ENCODE results near the gene TUBA1B. TPM values are rescaled to one million over a fixed set of nuclear protein-coding genes. Genes with fewer than 3 reads are reported as not detected.

Gene TUBA1B
- total and polyA plus RNA-seq, 2 donors (not counting 3 experiments of a cell fraction or from before 2014, with no cell fraction given), result 2,245 to 5,362 TPM

DNA sequence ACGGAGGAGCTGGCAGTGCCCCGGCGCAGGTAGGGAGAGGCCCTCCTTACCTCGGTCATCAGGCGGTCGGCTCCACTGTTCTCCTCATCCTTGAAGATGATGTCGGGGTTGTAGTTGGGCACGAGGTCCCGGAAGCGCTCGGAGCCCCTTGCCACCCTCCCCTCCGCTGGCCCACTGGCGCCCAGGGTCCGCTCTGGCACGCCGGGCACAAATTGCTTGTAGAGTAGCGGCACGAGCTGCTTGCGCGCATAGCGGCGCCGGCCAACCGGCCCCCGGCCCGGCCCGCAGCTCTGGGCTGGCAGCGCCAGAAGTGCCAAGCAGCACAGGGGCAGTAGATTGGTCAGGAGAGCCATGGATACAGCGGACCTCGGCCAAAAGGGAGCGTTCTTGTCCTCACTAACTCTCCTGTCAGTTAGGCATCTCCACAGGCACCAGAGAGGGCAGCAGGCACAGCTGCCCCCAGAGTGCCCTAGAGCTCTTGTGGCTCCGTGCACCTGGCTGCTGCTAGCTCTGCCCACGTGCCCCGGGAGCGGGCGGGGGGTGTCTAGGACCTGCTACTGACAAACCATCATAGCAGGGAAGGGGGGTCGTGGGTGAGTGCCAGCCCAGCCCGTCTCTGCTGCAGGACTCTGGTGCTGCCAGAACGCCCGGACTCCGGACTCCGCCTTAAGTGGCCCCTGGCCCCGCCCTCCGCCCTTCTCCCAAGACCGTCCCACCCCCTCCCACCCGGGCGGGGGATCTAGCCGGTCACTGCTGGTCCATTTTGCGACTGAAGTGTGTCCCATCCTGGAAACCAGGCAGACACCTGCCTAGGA lies 36.8 kb downstream of the TUBA1B start, which contains the start of gene DHH:
Gene DHH, minus strand, starts transcription at position 642 of the 815 bp plus-strand sequence. Its CDS starts 289 bp downstream, at position 353.
- Histone ChIP-seq H2AFZ (ENCODE audit: low read depth, low read length) (peak within 1 kb of the TSS; percentile 55), H4K20me1 (replicated peaks; ENCODE audit: control insufficient read depth, extremely low read depth, insufficient read depth, low read length) (no peaks in the 10 kb centered on the region), H3K4me2 (ENCODE audit: insufficient read depth, low read length) (peak within 1 kb of the TSS; percentile 85), H3K4me1 (ENCODE audit: control insufficient read depth, extremely low read depth, insufficient read depth, low read length) (peaks cover 48% of the 10 kb centered on the region), H3K9me3 (replicated peaks; ENCODE audit: control insufficient read depth, insufficient read depth, low read length) (no peaks in the 10 kb centered on the region), H3K36me3 (ENCODE audit: control insufficient read depth in 2 of 2, extremely low read depth in 1 of 2, insufficient read depth in 2 of 2, low read length in 2 of 2) (peaks cover 2 to 13% of the 10 kb centered on the region in 2 experiments), H3K9me1 (replicated peaks; ENCODE audit: control insufficient read depth, extremely low read depth, insufficient read depth, low read length) (no peaks in the 10 kb centered on the region), H3K79me2 (ENCODE audit: control insufficient read depth, insufficient read depth, low read length) (no peaks in the 10 kb centered on the region), H3K27me3 (ENCODE audit: control insufficient read depth in 2 of 2, insufficient read depth in 2 of 2, low read length in 2 of 2) (no peaks in the 10 kb centered on the region), H3K4me3 (replicated peaks in 1 of 3; ENCODE audit: insufficient read depth in 1 of 3, low read depth in 1 of 3, low read length in 3 of 3) (peak within 1 kb of the TSS; percentile 15 to 40 (median 29)), H3K27ac (ENCODE audit: insufficient read depth, low read depth, low read length) (no peak within 1 kb of the TSS), H3K9ac (replicated peaks; ENCODE audit: extremely low read depth, insufficient read depth, low read length) (peak within 1 kb of the TSS; percentile 17)
- intact Hi-C loops (cut with micrococcal nuclease) (loop anchor here (1.0 kb wide), 1 partner anchor 16 kb away; the partner anchor contains the start of gene LMBR1L), dilution Hi-C loops (cut with MboI; ENCODE audit: extremely low pct_ligation_motif_present, low sequenced_read_pairs) (no loop called here)
- BruUV-seq (replicated peaks), result no TSS peak
- ChIA-PET CTCF (interaction anchor here (1.2 to 11.7 kb wide), 9 partner anchors 8 to 141 kb away, joined by 3 to 179 read pairs (median 15); partner anchors contain the start of genes LMBR1L and TUBA1B), POLR2A (interaction anchor here (1.1 to 4.2 kb wide), 3 partner anchors 11 to 36 kb away, joined by 3 to 25 read pairs (median 10); partner anchors contain the start of genes LMBR1L and TUBA1B)
- FAIRE-seq (peak; percentile 4), DNase-seq (ENCODE audit: low read depth, low spot score) (peak; percentile 40)
- TF ChIP-seq JUN (IDR thresholded peaks at IDR 0.05; ENCODE audit: borderline replicate concordance, insufficient read depth, insufficient read length, low read depth) (no peak), FOS (IDR thresholded peaks at IDR 0.05; ENCODE audit: borderline replicate concordance, insufficient read depth, low read length) (no peak), POLR2AphosphoS5 (IDR thresholded peaks at IDR 0.05; ENCODE audit: insufficient read depth, low read depth, low read length) (no peak), MYC (IDR thresholded peaks at IDR 0.05; ENCODE audit: low read depth, low read length) (no peak), EZH2 (IDR thresholded peaks at IDR 0.05; ENCODE audit: borderline replicate concordance, low read depth, low read length, severe bottlenecking) (no peak), POLR2A (IDR thresholded peaks at IDR 0.05; ENCODE audit: low read depth, low read length) (no peak), GATA2 (IDR thresholded peaks at IDR 0.05; ENCODE audit: insufficient read depth, insufficient read length, low read depth, low read length) (no peak)
- TF ChIP-seq, protein P1, sequence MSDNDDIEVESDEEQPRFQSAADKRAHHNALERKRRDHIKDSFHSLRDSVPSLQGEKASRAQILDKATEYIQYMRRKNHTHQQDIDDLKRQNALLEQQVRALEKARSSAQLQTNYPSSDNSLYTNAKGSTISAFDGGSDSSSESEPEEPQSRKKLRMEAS (IDR thresholded peaks at IDR 0.05; ENCODE audit: insufficient read depth, insufficient read length), result no peak
- TF ChIP-seq, protein P2, sequence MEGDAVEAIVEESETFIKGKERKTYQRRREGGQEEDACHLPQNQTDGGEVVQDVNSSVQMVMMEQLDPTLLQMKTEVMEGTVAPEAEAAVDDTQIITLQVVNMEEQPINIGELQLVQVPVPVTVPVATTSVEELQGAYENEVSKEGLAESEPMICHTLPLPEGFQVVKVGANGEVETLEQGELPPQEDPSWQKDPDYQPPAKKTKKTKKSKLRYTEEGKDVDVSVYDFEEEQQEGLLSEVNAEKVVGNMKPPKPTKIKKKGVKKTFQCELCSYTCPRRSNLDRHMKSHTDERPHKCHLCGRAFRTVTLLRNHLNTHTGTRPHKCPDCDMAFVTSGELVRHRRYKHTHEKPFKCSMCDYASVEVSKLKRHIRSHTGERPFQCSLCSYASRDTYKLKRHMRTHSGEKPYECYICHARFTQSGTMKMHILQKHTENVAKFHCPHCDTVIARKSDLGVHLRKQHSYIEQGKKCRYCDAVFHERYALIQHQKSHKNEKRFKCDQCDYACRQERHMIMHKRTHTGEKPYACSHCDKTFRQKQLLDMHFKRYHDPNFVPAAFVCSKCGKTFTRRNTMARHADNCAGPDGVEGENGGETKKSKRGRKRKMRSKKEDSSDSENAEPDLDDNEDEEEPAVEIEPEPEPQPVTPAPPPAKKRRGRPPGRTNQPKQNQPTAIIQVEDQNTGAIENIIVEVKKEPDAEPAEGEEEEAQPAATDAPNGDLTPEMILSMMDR (IDR thresholded peaks at IDR 0.05; ENCODE audit: extremely low read depth in 1 of 2, insufficient read depth in 1 of 2, low read depth in 1 of 2, low read length in 2 of 2), result no peak
